ELF-1 (cell line): ENCODE measurements around the gene LMAN1L.
"Not testable (repeated sequence)": the region's sequence is repeated elsewhere in the genome, so short reads cannot be mapped to it uniquely, and the experiment has no call there.

Experiments used
- DNase-seq: peaks from one replicate; pipeline ENCODE4 v3.0.0-alpha.2; 2016; ENCODE audit warnings: low read depth, low spot score

LMAN1L gene

DNA sequence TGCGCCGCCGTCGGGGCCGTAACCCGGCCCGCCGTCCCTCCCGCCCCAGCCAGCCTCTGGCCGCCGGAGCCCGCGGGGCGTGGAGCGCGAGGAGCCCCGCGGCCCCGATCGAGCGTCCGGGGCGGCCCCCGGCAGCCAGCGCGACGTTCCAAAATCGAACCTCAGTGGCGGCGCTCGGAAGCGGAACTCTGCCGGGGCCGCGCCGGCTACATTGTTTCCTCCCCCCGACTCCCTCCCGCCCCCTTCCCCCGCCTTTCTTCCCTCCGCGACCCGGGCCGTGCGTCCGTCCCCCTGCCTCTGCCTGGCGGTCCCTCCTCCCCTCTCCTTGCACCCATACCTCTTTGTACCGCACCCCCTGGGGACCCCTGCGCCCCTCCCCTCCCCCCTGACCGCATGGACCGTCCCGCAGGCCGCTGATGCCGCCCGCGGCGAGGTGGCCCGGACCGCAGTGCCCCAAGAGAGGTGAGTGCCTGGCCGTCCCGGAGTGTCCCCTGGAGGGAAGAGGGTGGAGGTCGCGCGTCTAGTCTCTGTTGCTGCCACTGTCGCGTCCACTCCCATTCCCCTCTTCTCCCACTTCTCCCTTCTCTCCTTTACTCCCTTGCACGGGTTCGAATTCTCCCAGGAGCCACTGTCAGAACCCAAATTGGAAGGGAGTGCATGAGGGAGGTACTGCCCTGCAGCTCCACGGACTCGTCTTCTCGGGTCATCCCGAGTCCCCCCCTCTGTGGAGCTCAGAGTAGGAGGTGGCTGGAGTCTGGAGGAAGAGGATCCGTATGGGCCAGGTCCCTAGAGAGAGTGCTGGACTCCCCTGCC lies 30.2 kb upstream of the LMAN1L start:
- DNase-seq = no peak

DNA sequence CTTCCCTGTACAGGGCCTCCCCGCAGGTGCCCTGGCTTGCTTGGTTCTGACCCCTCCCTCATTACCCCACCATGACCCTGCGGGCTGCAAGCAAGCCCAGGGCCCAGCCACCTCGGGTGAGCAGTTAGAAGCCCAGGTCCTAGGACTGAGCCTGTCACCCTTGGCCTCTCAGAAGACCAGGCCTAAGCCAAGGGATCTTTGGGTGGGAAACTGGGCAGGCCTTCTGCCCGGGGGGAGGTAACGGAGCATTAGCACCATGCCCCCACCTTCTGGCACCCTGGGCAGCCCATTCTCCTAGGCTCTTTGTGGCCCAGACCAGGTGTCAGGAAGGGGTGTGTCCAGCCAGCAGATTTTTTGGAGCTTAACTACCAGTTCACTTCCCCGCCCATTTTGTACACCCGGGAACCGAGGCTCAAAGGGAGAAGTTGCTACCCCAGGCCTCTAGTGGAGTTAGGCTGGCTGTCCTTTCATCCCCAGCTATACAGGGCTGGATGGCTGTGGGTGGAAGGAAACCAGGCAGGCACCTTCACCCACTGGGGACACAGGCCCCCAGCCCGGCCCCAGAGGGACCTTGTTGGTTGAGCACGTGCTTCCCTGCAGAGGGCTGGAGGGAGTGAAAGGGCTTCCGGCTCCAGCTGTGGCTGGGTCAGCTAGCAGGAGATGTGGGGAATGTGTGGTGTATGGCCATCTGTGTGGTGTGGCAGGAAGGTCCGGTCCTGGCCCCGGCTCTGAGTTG lies 29.4 kb upstream of the LMAN1L start:
- no peak for DNase-seq

DNA sequence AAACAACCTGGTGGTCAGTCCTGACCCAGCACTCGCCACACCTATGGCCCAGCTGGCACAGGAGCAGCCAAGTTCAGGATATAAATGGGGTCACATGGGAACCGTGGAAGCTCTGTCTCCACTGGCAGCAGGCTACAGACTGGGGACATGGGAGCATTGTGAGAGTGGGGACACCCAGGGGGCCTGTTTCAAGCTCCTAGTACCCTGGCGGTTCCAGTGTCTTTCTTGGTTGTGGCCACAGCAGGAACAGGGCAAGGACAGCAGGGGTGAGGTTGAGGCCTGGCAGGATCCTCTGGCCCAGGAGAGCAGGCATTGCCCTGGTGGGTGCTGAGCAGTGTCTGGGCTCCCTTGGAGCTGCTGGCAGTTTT lies 28.8 kb upstream of the LMAN1L start:
- no peak for DNase-seq

DNA sequence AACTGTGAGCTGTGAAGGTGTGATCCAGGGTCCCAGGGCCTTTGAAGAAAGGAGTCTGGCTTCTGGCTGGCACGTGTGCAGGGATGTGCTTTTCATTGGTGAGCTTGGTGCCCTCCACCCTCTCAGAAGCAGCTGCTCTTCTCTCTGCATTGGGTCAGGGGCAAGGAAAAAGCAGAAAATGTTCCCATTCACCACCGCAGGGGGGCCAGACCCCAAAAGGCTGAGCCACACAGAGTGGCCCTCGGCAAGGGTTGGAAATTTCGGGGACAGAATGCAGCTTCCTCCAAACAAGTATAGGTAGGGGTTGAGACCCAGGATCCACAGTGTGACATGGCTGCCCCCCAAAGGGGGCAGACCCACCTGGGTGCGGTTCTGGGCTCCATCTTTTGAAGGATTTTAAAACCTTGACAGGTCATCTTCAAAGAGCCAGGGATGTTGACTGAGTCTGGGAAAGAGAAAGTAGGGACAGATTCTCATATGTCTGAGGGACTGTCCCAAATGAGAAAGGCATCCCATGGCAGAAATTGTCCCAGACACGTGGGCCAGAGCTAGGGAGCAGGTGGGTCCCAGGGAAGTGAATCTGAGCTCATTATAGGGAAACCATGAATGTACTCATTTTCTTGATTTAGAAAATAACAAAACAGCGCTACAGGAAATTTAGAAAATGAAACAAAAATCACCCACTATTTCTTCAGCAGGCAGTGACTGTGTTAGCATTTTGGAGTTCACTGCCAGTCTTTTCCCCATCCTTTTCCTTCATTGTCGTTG lies 28.0 kb upstream of the LMAN1L start:
- no peak for DNase-seq

DNA sequence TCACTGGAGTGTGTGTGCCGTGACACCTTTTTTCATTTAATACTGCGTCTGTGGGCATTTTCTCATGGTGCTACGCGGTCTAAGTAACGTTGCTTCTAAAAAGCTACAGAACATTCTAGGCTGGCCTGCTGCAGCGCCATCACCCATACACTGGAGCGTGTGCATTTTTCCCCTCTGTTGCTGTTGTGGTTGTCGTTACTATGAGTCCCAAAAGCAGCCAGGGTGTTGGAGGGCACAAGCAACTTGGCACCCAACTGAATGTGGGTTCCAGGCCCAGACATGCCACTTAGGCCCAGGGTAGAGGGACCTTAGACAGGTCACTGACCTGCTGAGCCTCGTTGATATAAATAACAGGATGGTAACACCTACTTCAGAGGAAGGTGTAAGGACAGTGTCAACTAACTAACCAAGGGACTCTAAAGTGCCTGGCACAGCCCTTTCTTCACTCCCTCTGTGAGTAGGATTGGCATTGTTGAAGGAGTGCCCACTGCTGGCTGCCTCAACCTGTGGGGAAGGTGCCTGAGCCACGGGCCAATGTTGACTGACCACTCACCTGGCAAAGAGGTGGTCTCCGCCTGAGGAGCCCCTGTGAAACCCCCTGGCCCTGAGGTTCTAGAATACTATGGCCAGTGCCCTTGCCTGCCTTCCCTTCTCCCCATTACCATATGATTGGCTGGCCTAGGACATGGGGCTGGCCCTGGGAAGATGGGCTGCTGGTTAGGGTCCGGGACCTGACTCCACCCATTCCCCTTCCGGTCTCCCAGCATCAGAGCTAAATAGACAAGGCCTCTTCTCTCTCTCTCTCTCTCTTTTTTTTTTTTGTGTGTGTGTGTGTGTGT lies 27.2 kb upstream of the LMAN1L start:
- DNase-seq = no peak

DNA sequence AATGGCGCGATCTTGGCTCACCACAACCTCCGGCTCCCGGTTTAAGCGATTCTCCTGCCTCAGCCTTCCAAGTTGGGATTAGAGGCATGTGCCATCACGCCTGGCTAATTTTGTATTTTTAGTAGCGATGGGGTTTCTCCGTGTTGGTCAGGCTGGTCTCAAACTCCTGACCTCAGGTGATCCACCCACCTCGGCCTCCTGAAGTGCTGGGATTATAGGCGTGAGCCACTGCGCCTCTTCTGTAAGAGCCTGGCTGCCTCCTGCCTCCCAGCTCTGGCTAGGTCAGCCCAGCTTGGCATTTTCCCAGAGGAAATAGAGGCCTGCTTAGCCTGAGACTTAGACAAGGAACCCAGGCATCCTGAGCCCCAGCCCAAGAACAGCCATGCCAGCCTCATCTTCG lies 26.6 kb upstream of the LMAN1L start:
- not testable (repeated sequence) for DNase-seq

DNA sequence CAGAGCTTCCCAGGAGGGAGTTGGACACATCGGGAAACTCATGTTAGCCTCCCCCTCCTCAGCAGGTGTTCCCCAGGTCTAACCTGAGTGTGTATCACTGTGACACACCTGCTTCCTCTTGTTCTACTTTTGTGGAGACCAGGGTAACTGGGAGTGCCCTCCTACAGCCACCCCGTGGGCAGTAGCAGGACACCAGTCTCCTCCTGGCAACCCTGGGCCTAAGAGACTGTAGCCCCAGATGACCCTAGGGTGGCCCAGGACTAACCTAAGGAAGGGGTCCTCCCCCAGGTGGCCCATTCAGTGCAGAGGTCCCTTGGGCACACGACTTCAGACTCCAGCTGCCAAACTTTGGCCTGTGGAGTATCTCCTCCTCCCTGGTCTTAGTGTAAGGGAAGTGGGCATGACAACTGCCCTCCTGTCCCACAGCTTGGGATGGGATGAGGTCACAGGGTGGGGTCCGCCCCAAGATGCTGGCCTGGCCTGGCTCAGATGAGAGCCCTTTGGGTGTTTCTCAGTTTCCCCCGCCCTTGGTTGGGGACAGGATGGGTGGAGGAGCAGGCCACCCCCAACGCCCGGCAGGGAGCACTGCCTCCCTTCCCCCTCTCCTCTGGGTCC lies 26.0 kb upstream of the LMAN1L start:
- DNase-seq = no peak

DNA sequence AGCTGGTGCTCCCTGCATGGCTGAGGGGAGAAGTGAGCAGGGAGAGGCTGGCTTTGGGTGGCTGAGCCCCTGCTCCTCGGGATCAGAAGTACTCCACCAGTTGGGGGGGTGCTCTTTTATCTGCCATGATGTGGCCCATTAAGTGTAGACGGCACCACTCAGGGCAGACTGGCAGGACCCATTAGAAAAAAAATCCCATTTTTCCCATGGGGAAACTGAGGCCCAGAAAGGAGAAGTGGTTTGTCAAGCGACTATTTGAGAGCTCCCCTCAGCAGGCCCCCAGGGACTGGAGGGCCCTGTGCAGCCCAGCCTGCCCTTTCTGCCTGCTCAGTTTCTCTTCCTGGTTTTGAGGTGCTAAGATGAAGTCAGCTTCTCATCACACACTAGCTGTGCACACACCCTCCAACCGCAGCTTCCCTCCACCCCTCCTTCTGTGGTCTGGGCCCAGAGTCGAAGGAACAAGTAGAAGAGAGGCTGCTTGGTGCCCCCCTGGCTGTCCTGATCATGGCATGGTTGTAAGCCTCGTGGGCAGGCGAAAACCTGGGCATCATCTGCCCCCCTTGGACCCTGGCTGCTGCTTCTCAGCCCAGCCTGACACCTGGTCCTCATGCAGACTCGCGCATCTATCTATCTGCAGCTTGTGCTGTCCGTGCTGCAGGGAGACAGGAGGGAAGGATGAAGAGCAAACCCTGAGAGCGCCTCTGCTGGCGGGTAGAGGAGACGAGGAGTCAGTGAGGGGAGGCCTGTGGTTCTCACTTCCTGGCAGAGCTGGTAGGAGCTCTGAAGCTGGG lies 25.2 kb upstream of the LMAN1L start:
- DNase-seq = peak; percentile 88

DNA sequence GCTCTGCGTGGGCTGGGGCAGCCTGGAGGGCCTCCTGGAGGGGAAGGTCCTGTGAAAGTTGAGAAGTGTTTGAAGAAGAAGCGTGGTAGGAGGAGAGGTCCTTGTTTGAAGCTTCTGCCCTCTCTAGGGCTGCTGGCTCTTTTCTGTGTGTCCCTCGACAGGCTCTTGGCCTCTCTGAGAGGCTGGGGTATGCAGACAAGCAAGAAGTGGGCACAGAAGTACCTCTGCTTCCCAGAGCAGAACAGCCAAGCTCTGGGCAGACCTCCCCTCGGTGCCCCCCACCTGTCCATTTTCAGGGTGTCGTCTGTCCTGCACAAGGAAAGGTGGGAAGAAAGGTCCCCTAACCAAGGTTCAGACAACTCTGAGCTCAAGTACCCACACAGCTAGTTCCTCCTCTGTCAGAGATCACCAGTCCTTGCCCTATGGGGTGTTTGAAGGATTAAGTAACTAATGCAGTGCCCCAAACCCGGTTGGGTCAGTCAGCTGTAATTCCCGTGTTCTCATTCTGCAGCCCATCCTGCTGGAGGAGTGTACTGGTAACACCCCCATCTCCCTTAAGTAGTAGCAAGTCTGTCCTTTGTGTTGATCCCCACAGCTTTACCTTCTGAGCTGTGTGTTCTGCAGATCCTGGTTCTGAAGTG lies 24.5 kb upstream of the LMAN1L start:
- DNase-seq = no peak

DNA sequence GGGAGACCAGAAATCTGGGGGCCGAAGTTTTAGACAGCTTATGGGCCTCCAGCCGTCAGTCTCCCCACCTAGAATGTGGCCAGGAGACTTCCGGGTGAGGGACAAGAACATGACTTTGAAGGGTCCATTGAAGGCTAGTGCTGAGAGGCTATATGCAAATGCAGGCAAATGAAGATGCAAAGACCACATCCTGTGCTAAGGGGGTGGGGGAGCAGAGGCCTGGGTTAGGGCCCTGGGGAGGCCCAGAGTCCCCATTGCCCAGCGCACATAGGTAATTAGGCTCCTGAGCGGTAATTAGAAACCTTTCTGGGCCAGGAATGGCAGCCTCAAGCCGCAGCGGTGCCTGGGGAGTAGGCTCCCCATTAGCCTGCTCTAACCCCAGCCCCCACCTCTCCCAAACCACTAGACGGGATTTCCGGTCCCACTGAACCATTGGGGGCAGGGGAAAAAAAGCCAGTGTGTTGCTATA lies 23.9 kb upstream of the LMAN1L start:
- DNase-seq = no peak

DNA sequence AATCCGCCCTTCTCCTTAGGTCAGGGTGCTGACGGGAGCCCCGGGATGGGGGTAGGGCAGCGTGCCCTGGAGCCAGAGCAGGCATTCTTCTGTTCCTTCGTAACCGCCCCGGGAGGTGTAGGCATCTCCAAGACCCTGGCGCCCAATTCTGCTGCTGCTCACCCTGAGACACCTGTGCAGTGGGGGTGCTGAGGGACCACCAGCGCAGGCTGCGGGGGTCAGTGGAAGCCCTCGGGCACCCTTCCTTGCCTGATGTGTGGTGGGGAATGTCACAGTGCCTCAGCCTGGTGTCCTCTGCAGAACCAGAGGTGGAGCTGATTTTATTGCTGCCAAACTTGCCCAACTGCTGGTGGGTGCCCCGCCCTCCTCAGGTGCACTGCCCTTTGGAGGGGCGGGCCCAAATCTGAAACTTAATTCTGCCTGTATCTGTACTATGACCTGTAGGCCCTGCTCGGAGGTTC lies 23.4 kb upstream of the LMAN1L start:
- DNase-seq = no peak

DNA sequence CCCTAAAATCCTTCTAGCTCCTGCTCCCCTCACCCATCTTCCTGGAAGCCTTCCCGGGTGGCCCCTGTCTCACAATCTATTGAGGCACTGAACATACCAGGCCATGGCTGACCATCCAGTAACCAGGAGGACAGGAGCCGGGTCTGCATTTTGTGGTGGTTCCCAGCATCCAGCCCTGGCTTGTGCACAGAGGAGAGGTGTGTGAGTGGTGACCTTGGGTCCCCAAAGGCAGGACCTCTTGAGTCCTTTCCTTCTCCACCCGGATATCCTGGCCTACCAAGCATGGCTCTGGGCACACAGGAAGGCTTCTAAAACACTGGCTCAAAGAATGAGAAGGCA lies 22.9 kb upstream of the LMAN1L start:
- no peak for DNase-seq

DNA sequence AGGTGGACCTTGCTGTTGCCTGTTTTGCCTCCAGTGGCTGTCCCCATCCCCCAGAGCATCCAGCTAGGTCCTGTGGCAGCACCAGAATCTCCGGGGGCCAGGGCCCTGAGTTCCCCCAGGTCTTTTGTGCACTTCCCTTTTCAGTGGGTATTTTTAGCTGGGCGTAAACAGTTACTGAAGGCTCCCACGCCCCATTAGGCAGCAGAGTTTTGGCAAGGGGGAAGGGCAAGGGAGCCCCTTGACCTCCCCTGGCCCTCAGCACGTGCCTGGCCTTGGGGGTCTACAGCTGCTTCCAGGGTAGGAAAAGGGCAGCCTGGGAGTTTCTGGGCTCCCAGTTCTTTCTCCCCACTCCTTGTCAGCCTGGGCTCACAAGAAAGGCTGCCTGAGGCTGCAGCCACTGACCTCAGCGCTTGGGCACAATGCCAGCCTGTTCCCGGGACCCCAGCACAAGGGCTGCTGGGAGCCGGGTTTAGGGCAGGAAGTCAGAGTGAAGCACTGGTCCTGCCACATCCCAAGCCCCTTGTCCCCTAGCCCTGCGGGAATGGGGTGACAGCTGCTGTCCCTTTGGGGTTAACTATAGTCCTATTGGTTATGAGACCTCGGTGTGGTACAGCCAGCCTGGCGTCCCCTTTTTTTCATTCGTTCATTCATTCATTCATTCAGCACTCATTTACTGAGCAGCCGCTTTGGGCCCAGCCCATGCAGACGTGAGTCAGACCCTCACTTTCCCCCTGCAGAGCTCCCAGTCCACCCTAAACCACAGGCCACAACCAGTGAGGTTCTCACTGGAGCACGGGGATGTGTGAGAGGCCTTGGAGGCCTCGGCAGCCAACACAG lies 22.3 kb upstream of the LMAN1L start:
- DNase-seq = no peak

DNA sequence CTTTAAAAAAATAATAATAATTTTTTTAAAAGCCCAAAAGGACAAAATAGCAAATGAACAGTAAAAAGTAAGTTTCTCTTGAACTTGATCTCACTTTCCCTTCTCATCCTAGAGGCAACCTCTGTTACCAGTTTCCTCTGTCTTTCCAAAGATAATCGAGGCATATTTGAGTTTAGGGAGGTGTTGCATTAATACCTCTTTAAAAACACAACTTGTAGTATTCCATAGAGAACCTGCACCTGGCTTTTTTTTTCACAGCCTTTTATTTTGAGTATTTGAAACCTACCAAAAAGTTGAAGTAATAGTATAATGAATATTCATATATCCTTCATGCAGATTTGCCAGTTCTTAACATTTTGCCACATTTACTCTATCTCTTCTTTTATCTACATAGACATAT lies 21.6 kb upstream of the LMAN1L start:
- DNase-seq = no peak

DNA sequence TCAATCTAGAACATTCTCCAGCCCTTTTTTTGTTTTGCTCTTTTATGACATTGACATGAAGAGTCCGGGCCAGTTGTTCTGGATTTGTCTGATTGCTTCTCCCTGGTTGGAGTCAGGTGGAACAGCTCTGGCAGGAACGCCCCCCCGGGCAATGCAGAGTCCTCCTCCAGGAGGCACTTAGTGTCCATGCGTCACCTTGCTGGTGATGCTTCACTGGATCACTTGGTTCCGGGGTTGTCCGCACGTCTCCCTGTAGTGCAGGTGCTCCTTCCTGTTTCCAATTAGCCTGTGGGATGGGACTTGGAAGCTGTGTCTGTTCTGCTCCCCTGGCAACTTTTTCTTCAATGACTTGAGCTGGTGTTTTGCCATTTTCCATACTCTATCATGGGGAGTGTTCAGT lies 21.0 kb upstream of the LMAN1L start:
- no peak for DNase-seq

DNA sequence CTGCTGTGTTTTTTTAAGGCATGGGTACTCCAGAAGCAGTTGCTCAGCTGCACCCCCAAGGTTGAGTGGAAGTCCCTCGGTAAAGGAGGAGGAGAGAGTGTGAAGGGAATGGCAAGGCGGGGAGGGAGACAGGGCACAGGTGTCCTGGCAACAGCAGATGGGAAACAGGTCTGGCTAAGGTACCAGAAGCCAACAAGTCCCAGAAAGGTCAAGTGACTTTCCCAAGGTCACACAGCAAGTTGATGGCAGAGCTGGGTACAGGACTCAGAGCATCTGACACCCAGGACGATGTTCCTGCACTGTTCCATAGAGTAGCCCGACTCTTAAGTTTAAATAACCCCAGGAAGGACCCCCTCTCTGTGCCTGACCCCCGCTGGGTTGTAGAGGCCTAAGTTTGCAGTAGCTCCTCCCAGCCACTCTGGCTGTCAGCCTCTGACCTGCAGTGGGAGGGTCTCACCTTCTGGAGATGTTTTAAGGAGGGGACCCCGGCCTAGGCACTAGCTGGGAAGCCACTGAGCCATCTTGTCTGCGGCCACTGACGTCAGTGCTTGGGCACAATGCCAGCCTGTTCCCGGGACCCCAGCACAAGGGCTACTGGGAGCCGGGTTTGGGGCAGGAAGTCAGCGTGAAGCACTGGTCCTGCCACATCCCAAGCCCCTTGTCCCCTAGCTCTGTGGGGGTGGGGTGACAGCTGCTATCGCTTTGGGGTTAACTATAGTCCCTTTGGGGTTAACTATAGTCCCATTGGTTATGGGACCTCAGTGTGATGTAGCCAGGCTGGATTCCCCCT lies 20.2 kb upstream of the LMAN1L start:
- DNase-seq = no peak

DNA sequence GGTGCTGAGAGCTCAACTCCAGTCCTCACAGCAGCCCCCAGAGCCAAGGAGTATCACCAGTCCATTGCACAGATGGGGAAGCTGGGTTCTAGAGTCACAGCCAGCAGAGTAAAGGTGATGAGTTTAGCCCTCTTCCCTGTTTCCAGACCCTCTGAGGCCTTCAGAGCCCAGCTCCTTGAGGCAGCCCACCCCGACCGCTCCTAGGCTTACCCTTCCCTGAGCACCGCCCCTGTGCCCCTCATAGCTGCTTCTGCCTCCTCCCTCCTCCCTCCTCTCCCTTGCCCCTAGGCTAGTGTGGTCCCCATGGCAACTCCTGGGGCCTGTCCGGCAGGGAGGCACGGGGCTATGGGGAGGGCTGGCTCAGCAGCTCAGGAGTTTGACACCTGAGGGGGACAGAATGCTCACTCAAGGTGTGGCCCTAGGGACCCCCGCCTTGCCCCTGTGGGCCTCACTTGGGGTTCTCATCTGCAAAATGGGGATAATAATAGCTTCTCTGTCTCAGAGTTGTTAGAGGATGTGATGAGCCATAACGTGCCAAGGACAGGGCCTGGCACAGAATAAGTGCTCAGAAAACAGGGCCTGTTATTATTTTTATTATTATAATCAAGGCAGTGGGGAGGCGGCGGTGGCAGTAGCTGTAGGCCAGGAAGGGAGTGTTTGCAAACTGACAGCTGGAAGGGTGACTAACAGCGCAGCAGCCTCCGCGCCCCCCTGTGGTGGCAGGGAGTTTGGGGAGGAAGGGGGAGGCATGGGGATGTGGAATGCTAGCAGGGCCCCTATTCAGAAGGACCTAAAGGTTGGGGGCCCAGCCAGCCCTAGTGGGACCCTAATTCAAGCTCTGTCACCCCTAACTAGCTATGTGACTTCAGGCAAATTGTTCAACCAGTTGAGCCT lies 19.3 kb upstream of the LMAN1L start:
- peak; percentile 67 for DNase-seq
